ENCODE results near the gene SLC25A21. TPM values are rescaled to one million over a fixed set of nuclear protein-coding genes. Genes with fewer than 3 reads are reported as not detected.
A peak's percentile ranks its signal among the peaks of the same experiment; 100 is the strongest.

The SLC25A21 gene
- total RNA-seq (1 to 10 TPM in 5 of 7 donors, under 1 TPM in 1, not detected in 1; 0.57 to 1.6 (median 1.2) TPM), polyA plus RNA-seq (under 1 TPM; 0.75 to 0.90 TPM)
- long read RNA-seq, donor 1, partial matches to known transcripts, result 0 of 4 reads
- long read RNA-seq, donor 1, other reads (novel, unspliced or antisense), result 4 of 4 reads
- long read RNA-seq, donor 2, result 0 reads
- long read RNA-seq, donor 3, partial matches to known transcripts, result 2 of 2 reads
- long read RNA-seq, donor 3, other reads (novel, unspliced or antisense), result 0 of 2 reads

- peak; percentile 70 to 83 (median 77) for DNase-seq
- Histone ChIP-seq H3K9me3 (no peaks in the 10 kb centered on the region), H3K36me3 (no peaks in the 10 kb centered on the region), H3K27ac (peak within 1 kb of the TSS; percentile 92 to 93), H3K27me3 (no peaks in the 10 kb centered on the region), H3K4me3 (peak within 1 kb of the TSS; percentile 86), H3K4me1 (ENCODE audit: insufficient read depth) (no peaks in the 10 kb centered on the region)
- TF ChIP-seq POLR2A (IDR thresholded peaks at IDR 0.05) (peak; percentile 69), CTCF (IDR thresholded peaks at IDR 0.05) (no peak)
- WGBS, 3 donors, result 0% methylated on average over 57 to 66 of the region's 66 CpGs
- intact Hi-C loops (cut with DNase I), result no loop called here
These were observed at the start of gene SLC25A21 for GRCh38 chr14:37172024-37172869. Gene SLC25A21, minus strand, starts transcription at chr14:37172606.

GRCh38 chr14:37221073-37221472 lies 48.7 kb upstream of the SLC25A21 start:
- intact Hi-C loops (cut with DNase I), result no loop called here
- DNase-seq, result no peak
- no peak overlapping the region for H3K27ac ChIP-seq
- no peaks in the 10 kb centered on the region for H3K9me3 ChIP-seq
- no peaks in the 10 kb centered on the region for H3K27me3 ChIP-seq
- no peak overlapping the region for H3K4me3 ChIP-seq
- H3K4me1 ChIP-seq (ENCODE audit: insufficient read depth), result no peaks in the 10 kb centered on the region
- WGBS, 3 donors, result 87 to 94% (median 92%) methylated on average over 3 of the region's 3 CpGs
- H3K36me3 ChIP-seq, result no peaks in the 10 kb centered on the region
- TF ChIP-seq POLR2A (IDR thresholded peaks at IDR 0.05) (no peak), CTCF (IDR thresholded peaks at IDR 0.05) (no peak)

GRCh38 chr14:37215345-37215744 lies 42.9 kb upstream of the SLC25A21 start:
- Histone ChIP-seq H3K4me3 (no peak overlapping the region), H3K4me1 (ENCODE audit: insufficient read depth) (no peaks in the 10 kb centered on the region), H3K36me3 (no peaks in the 10 kb centered on the region), H3K27me3 (no peaks in the 10 kb centered on the region), H3K27ac (no peak overlapping the region), H3K9me3 (no peaks in the 10 kb centered on the region)
- intact Hi-C loops (cut with DNase I), result no loop called here
- 97 to 98% (median 98%) methylated on average over 3 of the region's 3 CpGs for WGBS, 3 donors
- TF ChIP-seq CTCF (IDR thresholded peaks at IDR 0.05) (no peak), POLR2A (IDR thresholded peaks at IDR 0.05) (no peak), EP300 (IDR thresholded peaks at IDR 0.05) (no peak)
- no peak for DNase-seq

GRCh38 chr14:37213016-37213415 lies 40.6 kb upstream of the SLC25A21 start:
- no peaks in the 10 kb centered on the region for H3K27me3 ChIP-seq
- intact Hi-C loops (cut with DNase I), result no loop called here
- H3K27ac ChIP-seq, result no peak overlapping the region
- TF ChIP-seq CTCF (IDR thresholded peaks at IDR 0.05), result no peak
- no peak for TF ChIP-seq POLR2A (IDR thresholded peaks at IDR 0.05)
- no peak for TF ChIP-seq EP300 (IDR thresholded peaks at IDR 0.05)
- no peaks in the 10 kb centered on the region for H3K36me3 ChIP-seq
- no peak overlapping the region for H3K4me3 ChIP-seq
- H3K4me1 ChIP-seq (ENCODE audit: insufficient read depth), result no peaks in the 10 kb centered on the region
- H3K9me3 ChIP-seq, result no peaks in the 10 kb centered on the region
- DNase-seq, result no peak

All from ovary (tissue), 10 donors.